WI38 (cell line): ENCODE data around the gene TMOD1.

ENCODE experiments used
- H3K4me3 ChIP-seq: 2 replicates; pipeline ENCODE4 v1.5.1; 2011; ENCODE audit warnings: low read depth, mild to moderate bottlenecking, control low read depth, low read length
- TF ChIP-seq, protein P1 (sequence below): IDR thresholded peaks from 2 replicates; pipeline ENCODE4 v1.5.1; 2012; ENCODE audit warnings: low read depth, mild to moderate bottlenecking, control low read depth, low read length

TMOD1 gene

DNA sequence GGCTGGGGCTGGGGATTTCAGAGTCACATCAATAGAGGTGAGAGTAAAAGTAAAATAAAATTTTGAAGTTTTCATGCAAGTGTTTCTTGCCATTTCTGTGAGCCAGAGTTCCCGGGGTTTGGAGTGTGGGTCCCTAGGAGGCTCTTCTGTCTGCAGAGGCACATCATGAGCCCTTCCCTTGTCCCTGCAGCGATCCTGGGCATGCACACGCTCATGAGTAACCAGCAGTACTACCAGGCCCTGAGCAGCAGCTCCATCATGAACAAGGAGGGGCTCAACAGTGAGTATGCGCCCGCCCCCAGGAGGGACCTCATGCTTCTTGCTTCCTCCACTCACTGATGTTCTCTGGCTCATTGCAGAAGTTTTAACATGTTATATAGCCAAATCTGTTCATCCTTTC is 61.1 kb downstream of the TMOD1 start:
- H3K4me3 ChIP-seq, result no peak overlapping the region
- TF ChIP-seq, protein P1, sequence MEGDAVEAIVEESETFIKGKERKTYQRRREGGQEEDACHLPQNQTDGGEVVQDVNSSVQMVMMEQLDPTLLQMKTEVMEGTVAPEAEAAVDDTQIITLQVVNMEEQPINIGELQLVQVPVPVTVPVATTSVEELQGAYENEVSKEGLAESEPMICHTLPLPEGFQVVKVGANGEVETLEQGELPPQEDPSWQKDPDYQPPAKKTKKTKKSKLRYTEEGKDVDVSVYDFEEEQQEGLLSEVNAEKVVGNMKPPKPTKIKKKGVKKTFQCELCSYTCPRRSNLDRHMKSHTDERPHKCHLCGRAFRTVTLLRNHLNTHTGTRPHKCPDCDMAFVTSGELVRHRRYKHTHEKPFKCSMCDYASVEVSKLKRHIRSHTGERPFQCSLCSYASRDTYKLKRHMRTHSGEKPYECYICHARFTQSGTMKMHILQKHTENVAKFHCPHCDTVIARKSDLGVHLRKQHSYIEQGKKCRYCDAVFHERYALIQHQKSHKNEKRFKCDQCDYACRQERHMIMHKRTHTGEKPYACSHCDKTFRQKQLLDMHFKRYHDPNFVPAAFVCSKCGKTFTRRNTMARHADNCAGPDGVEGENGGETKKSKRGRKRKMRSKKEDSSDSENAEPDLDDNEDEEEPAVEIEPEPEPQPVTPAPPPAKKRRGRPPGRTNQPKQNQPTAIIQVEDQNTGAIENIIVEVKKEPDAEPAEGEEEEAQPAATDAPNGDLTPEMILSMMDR, result no peak

DNA sequence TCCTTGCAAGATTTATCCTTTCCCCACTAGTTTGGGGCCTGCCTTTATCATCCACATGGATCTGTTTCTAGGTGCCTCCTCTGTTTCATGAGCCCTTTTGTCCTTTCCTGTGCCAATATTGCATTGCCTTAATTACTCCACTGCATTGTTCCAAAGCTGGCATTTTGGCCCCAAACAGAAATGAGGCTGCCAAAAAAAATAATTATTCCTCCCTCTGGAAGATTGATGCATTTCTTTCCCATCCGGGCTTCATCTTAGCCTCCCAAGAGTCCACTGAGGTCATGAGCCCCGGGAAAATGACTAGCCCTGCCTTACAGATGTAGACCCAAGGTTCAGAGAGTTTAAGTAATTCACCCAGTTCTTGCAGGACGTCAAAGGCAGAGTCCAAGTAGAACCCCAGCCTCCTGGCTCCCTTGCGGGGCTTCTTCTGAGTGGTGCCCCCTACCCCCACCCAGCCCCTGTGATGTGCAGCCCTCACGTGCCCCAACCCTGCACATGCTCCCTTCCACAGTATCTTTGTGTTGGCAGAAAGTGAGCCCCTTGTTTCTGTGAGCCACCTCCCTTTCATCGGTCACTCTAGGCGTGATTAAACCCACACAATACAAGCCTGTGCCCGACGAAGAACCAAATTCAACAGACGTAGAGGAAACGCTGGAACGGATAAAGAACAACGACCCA is 62.1 kb downstream of the TMOD1 start:
- TF ChIP-seq, protein P1, result no peak
- no peak overlapping the region for H3K4me3 ChIP-seq

DNA sequence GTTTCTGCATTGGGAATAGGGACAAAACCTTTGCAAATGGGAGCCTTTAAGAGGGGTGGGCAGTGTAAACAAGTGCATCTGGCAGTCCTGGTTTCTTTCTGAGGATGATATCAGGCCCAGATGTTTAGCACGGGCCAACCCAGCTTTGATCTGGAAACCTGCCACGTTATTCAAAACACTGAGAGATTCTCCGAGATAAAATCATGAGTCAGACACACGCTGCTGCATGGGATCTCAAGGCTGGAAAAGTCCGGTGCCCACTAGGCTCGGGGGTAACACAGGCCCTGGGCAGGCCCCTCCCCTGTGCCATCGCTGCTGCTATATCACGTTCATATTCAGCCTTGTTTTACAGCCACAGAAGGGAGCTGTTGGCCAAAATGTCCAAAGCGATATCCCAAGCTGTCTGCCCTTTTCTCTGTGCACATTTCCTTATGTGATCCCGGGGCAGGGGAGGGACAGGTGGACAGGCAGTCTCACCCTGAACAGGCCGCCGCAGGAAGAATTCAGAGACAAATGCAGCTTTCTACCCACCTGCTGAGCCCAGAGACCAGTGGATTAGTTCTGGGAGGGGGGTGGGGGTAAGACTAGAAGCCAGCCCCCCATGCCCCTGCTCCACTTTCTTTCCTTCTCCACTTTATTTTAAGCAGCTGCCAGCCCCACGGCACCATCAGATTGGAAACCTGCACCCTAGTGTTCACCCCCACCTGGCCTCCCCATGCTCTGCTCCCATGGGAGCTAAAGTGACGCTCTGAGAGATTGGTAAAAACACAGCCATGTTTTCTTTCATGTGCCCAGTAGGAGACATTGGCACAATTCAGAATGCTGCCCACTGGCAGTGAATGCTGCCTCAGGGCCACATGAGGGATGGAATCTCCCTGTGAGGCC is 63.1 kb downstream of the TMOD1 start:
- H3K4me3 ChIP-seq, result no peak overlapping the region
- TF ChIP-seq, protein P1, result no peak

DNA sequence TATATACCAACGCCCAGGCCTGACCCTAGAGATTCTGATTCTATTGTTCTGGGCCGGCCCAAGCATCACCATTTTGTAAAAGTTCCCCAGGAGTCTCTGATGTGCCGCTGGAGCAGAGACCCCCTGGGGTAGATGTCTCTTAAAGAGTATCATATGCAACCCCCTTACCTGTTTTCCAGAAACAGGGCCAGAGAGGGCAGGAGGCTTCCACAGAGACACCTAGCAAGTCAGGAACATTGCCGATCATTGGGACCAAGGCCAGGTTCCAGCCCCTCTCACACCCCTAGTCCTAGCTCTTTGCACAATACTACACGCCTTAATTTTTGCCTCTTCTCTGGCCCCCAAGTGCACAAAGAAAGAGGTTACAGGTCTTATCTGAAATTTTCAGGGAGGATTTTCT is 63.8 kb downstream of the TMOD1 start:
- TF ChIP-seq, protein P1, result no peak
- H3K4me3 ChIP-seq, result no peak overlapping the region

DNA sequence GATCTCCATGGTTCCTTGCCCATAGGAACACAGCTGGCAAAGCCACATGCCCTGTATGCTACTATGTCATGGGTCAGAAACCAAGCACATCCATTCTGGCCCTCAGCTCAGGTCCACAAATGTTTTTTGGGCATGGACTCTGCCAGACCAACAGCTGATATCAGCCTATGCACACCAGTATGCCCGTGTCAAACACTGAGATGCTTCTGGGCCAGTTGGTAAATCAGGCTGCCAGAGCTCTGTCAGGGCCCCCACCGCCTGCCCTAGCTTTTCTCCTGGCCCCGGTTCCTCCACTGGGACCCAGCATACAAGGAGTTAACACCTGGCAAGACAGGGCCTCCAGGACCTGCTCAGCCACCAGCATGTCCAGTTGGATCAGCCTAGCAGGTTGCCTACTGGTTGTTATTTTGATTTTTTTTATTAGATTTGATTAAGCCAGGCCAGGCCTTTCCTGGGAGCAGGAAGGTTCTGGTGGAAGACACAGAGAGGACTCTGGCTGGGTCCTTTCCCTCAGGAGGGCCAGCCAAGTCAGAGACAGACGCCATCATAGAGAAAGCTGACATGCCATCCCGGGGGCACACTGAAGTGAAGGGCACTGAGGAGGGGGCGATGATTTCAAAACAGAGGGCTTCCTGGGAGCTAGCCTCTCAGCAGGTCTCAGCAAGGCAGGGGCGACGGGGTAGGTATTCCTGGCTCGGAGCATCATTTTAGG is 65.9 kb downstream of the TMOD1 start:
- TF ChIP-seq, protein P1, result no peak
- no peak overlapping the region for H3K4me3 ChIP-seq

DNA sequence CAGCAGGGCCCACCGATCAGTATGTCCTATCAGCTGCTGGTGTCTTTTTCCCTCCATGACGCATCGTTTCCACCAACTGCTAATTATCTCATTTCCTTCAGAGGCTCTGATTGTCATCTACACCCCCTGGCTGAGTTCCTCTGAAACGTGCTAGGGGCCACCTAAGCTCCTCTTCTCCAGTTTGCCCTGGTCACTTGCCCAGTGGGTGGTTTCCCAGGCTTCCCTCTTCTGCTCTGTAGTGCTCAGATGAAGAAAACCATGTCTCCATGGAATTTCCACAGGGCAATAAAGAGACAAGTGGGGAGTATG is 66.4 kb downstream of the TMOD1 start:
- TF ChIP-seq, protein P1, result no peak
- H3K4me3 ChIP-seq, result no peak overlapping the region
